PC-3 (cell line): ENCODE data around the gene AMH. TPM values are rescaled to one million over a fixed set of nuclear protein-coding genes. Genes with fewer than 3 reads are reported as not detected.

Experiments used
- ATAC-seq: fragments of 200-7000 bp; cut with Tn5 transposase; 2 replicates; pipeline ENCODE4 v1.9.1; 2020; ENCODE audit warnings: mild to moderate bottlenecking, moderate library complexity
- BruUV-seq: library from RNA; stranded (reverse); fragments of 400-500 nt; replicated peaks from 2 replicates; lab custom pipeline; 2021; lab: Mats Ljungman, UMichigan
- CTCF ChIA-PET: fragments of 300-600 bp; sonication (Branson Sonifier 250); formaldehyde crosslinking; loops from one replicate; lab custom pipeline; 2022; ENCODE audit warnings: antibody characterized with exemption; lab: Charles Lee
- POLR2A ChIA-PET: fragments of 300-600 bp; sonication (Branson Sonifier 250); formaldehyde crosslinking; loops from one replicate; lab custom pipeline; 2022; ENCODE audit warnings: antibody characterized with exemption; ENCODE audit not compliant: unreplicated experiment; lab: Charles Lee
- DNase-seq: peaks from one replicate; pipeline ENCODE4 v3.0.0-alpha.2; 2015
- H2AFZ ChIP-seq: fragments of 300-600 bp; sonication (generic); 2 replicates; pipeline ENCODE4 v1.6.0; 2016; ENCODE audit warnings: antibody characterized with exemption, low read length
- H3F3A ChIP-seq: fragments of 300-600 bp; sonication (generic); one replicate; pipeline ENCODE4 v1.6.0; 2017; ENCODE audit warnings: antibody characterized with exemption, low read length, control low read depth, mild to moderate bottlenecking; ENCODE audit not compliant: unreplicated experiment
- H3K27ac ChIP-seq: fragments of 300-600 bp; sonication (generic); 2 replicates; pipeline ENCODE4 v1.5.1; 2016; ENCODE audit warnings: mild to moderate bottlenecking, low read length
- H3K27me3 ChIP-seq: fragments of 300-600 bp; sonication (generic); 2 replicates; pipeline ENCODE4 v1.6.1; 2016; ENCODE audit warnings: low read length, mixed read lengths
- H3K36me3 ChIP-seq: fragments of 300-600 bp; sonication (generic); 2 replicates; pipeline ENCODE4 v1.6.1; 2016; ENCODE audit warnings: low read depth, mixed run types, low read length, mixed read lengths
- H3K4me1 ChIP-seq: fragments of 300-600 bp; sonication (generic); 2 replicates; pipeline ENCODE4 v1.5.1; 2016; ENCODE audit warnings: low read length; ENCODE audit not compliant: insufficient read depth
- H3K4me2 ChIP-seq: fragments of 300-600 bp; sonication (generic); 2 replicates; pipeline ENCODE4 v1.6.0; 2016; ENCODE audit warnings: low read length
- H3K4me3 ChIP-seq: fragments of 300-600 bp; sonication (generic); 2 replicates; pipeline ENCODE4 v1.5.1; 2016; ENCODE audit warnings: mild to moderate bottlenecking, low read length, mixed read lengths
- H3K79me2 ChIP-seq: fragments of 300-600 bp; sonication (generic); 2 replicates; pipeline ENCODE4 v1.6.1; 2017; ENCODE audit warnings: low read length, mixed read lengths
- H3K9ac ChIP-seq: fragments of 300-600 bp; sonication (generic); 2 replicates; pipeline ENCODE4 v1.6.0; 2016; ENCODE audit warnings: mild to moderate bottlenecking, low read length
- H3K9me2 ChIP-seq: fragments of 300-600 bp; sonication (generic); replicated peaks from 2 replicates; pipeline ENCODE4 v1.6.1; 2016; ENCODE audit warnings: mixed run types, low read length, mixed read lengths
- H3K9me3 ChIP-seq: fragments of 300-600 bp; sonication (generic); 2 replicates; pipeline ENCODE4 v1.6.1; 2016; ENCODE audit warnings: low read length, mixed read lengths
- H4K20me1 ChIP-seq: fragments of 300-600 bp; sonication (generic); 2 replicates; pipeline ENCODE4 v1.6.1; 2016; ENCODE audit warnings: low read length, mixed read lengths
- EZH2 ChIP-seq: fragments of 300-600 bp; sonication (generic); IDR thresholded peaks from one replicate; pipeline ENCODE4 v1.6.1; 2017; ENCODE audit warnings: antibody characterized with exemption, mild to moderate bottlenecking, low read length; ENCODE audit not compliant: unreplicated experiment
- EZH2phosphoT487 ChIP-seq: fragments of 300-600 bp; sonication (generic); IDR thresholded peaks from 2 replicates; pipeline ENCODE4 v1.6.1; 2018; ENCODE audit warnings: mild to moderate bottlenecking, antibody characterized with exemption, low read length, borderline replicate concordance
- intact Hi-C: fragments of 100-400 bp; cut with micrococcal nuclease; formaldehyde crosslinking; loops from 2 replicates; pipeline ENCODE4 v1.9.0; 2023
- total RNA-seq: library from RNA; depleted of rRNA; stranded (reverse); fragments of >200 nt; gene quantifications from 2 replicates; pipeline ENCODE4 v1.2.3, GENCODE V29; 2014
- TF ChIP-seq, protein P1 (sequence below): fragments of 300-600 bp; sonication (generic); conservative IDR thresholded peaks from 2 replicates; pipeline ENCODE4 v1.5.1; 2017; ENCODE audit warnings: antibody characterized with exemption, low read depth, mild to moderate bottlenecking, low read length

The AMH gene
- total RNA-seq, 1 experiment from 2014 or later = 6.0 TPM

DNA sequence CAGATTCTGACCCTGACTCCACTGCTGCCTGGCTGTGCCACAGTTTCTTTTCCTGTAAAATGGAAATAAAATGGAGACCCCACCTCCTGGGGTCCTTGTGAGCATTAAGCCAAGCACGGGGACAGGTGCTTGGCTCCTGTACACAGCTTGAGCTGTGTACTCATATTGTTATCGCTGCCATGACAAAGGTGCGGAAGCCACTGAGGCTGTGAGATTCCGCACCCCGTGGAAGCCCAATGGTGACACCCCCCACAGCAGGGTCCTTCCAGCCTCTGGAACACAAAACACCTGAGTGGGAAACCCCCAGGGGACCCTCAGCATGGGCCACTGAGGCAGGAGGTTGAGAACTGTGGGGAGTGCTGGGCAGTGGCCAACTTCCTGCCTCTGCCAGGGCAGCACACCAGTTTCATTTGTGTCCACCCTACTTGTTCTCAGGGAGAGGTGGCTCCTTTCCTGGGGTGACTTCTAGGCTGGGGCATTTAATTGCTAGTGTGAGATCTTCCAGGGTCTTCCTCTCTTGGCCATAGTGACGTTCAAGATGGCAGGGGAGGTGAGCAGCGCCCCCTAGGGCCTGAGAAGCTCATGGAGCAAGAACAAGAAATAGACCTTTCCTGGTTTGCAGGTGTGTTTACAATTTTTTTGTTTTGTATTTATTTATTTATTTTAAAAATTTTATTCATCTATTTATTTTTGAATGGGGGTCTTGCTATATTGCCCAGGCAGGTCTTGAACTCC, 12.5 kb downstream of the AMH start:
- H3K9me2 ChIP-seq = no peaks in the 10 kb centered on the region
- H3K36me3 ChIP-seq = no peaks in the 10 kb centered on the region
- H3K4me1 ChIP-seq = peaks cover 4% of the 10 kb centered on the region; the same call in 1 of the 2 replicates
- no peak for ATAC-seq
- peak; percentile 37 for DNase-seq
- no peak overlapping the region for H3K9ac ChIP-seq
- H3K27ac ChIP-seq = no peak overlapping the region
- no TSS peak for BruUV-seq
- no peak overlapping the region for H3K4me3 ChIP-seq
- CTCF ChIA-PET = interaction anchor here (0.7 kb wide), 1 partner anchor 70 kb away, joined by 3 read pairs; no protein-coding TSS in a partner anchor
- POLR2A ChIA-PET = no interaction called here
- intact Hi-C loops = no loop called here
- no peaks in the 10 kb centered on the region for H4K20me1 ChIP-seq
- H3K4me2 ChIP-seq = no peak overlapping the region
- no peaks in the 10 kb centered on the region for H3K27me3 ChIP-seq
- no peaks in the 10 kb centered on the region for H3K79me2 ChIP-seq
- no peaks in the 10 kb centered on the region for H3K9me3 ChIP-seq
- TF ChIP-seq, protein P1, sequence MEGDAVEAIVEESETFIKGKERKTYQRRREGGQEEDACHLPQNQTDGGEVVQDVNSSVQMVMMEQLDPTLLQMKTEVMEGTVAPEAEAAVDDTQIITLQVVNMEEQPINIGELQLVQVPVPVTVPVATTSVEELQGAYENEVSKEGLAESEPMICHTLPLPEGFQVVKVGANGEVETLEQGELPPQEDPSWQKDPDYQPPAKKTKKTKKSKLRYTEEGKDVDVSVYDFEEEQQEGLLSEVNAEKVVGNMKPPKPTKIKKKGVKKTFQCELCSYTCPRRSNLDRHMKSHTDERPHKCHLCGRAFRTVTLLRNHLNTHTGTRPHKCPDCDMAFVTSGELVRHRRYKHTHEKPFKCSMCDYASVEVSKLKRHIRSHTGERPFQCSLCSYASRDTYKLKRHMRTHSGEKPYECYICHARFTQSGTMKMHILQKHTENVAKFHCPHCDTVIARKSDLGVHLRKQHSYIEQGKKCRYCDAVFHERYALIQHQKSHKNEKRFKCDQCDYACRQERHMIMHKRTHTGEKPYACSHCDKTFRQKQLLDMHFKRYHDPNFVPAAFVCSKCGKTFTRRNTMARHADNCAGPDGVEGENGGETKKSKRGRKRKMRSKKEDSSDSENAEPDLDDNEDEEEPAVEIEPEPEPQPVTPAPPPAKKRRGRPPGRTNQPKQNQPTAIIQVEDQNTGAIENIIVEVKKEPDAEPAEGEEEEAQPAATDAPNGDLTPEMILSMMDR = peak; percentile 56
- TF ChIP-seq EZH2phosphoT487 = no peak
- no peak overlapping the region for H2AFZ ChIP-seq
- no peaks in the 10 kb centered on the region for H3F3A ChIP-seq

DNA sequence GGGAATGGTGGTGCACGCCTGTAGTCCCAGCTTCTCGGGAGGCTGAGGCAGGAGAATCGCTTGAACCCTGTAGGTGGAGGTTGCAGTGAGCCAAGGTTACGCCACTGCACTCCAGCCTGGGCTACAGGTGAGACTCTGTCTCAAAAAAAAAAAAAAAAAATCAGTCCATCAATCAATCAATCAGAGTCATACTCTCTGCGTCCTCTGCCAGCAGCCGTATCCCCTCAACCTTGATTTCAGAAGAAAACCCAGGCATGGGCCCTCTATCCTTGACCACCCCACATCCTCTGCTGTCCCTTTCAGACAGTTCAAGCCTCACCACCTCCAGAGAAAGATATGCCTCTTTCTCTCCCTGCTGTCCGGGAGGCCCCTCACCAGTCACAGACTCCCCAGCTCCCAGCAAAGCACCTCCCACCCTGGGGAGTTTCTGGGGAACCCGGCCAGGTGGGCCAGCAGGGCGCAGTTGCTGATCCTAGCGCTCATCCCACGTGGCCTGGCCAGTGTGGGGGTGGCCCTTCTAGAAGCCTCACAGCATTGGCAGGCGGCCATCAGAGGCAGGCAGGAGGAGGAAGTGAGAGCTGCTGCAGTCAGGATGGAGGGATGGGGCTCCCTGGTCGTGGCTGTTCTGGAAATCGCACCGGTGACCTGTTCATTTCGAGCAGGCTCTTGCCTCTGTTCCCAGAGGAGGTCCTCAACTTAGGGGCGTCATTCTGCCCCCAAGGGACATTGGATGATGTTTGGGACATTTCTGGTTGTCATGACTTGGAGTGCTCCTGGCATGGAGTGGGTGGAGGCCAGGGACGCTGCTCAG, 17.3 kb downstream of the AMH start:
- intact Hi-C loops = no loop called here
- Histone ChIP-seq H3K4me1 (peaks cover 4% of the 10 kb centered on the region), H4K20me1 (peaks cover 18% of the 10 kb centered on the region), H2AFZ (no peak overlapping the region), H3K27ac (no peak overlapping the region), H3K36me3 (0 out of 2 replicates have a peak, but pooled peaks cover 2% of the 10 kb centered on the region), H3K4me3 (no peak overlapping the region), H3K4me2 (no peak overlapping the region), H3K9me3 (no peaks in the 10 kb centered on the region), H3F3A (no peaks in the 10 kb centered on the region), H3K9me2 (no peaks in the 10 kb centered on the region), H3K27me3 (no peaks in the 10 kb centered on the region), H3K9ac (no peak overlapping the region), H3K79me2 (peaks cover 21% of the 10 kb centered on the region)
- ChIA-PET POLR2A (no interaction called here), CTCF (no interaction called here)
- TF ChIP-seq EZH2 = no peak
- TF ChIP-seq EZH2phosphoT487 = no peak
- TF ChIP-seq, protein P1 = no peak
- BruUV-seq = no TSS peak
- DNase-seq (peak; percentile 39), ATAC-seq (no peak)
